NCI-H1048 (cell line): ENCODE measurements around the gene OR2D2.
"Not testable (repeated sequence)": the region's sequence is repeated elsewhere in the genome, so short reads cannot be mapped to it uniquely, and the experiment has no call there.

ENCODE experiments used
- DNase-seq: peaks from one replicate; lab custom pipeline; 2025; lab: John Stamatoyannopoulos, UW

The OR2D2 gene

GRCh38 chr11:6892400-6892799 lies at the start of gene OR2D2:
Gene OR2D2 (minus strand): TSS chr11:6892500. CDS start chr11:6892500, 0 bp downstream.
- DNase-seq, result no peak

GRCh38 chr11:6941970-6942369 lies 49.7 kb upstream of the OR2D2 start:
- DNase-seq, result no peak

- no peak for DNase-seq
These were observed 39.8 kb upstream of the OR2D2 start for GRCh38 chr11:6932145-6932544.

- DNase-seq, result no peak
These were observed 38.9 kb upstream of the OR2D2 start for GRCh38 chr11:6931146-6931713.

GRCh38 chr11:6928916-6929315 lies 36.6 kb upstream of the OR2D2 start:
- DNase-seq, result no peak

GRCh38 chr11:6927030-6927617 lies 34.8 kb upstream of the OR2D2 start:
- DNase-seq, result no peak

- DNase-seq, result no peak
These were observed 34.1 kb upstream of the OR2D2 start, which contains the start of gene ZNF215 for GRCh38 chr11:6926208-6927029. Gene ZNF215 (plus strand): TSS chr11:6926426. CDS start chr11:6932273, 5,847 bp downstream.

- DNase-seq, result no peak
These were observed 33.4 kb upstream of the OR2D2 start for GRCh38 chr11:6925636-6926207.

GRCh38 chr11:6925007-6925577 lies 32.8 kb upstream of the OR2D2 start:
- no peak for DNase-seq

GRCh38 chr11:6920702-6921101 lies 28.4 kb upstream of the OR2D2 start, which contains the start of gene OR2D3:
Gene OR2D3 (plus strand): TSS chr11:6921002. CDS start chr11:6921002, 0 bp downstream.
- DNase-seq, result no peak

GRCh38 chr11:6919698-6920097 lies 27.4 kb upstream of the OR2D2 start:
- no peak for DNase-seq

- no peak for DNase-seq
These were observed 19.6 kb upstream of the OR2D2 start for GRCh38 chr11:6911948-6912347.

- DNase-seq, result no peak
These were observed 19.1 kb upstream of the OR2D2 start for GRCh38 chr11:6911378-6911777.

GRCh38 chr11:6904804-6905203 lies 12.5 kb upstream of the OR2D2 start:
- not testable (repeated sequence) for DNase-seq

- DNase-seq, result no peak
These were observed 8.2 kb upstream of the OR2D2 start for GRCh38 chr11:6900327-6900999.

GRCh38 chr11:6898911-6899310 lies 6.6 kb upstream of the OR2D2 start:
- no peak for DNase-seq

- DNase-seq, result no peak
These were observed 2.7 kb upstream of the OR2D2 start for GRCh38 chr11:6895010-6895409.

GRCh38 chr11:6894097-6894496 lies 1.8 kb upstream of the OR2D2 start:
- DNase-seq, result no peak

GRCh38 chr11:6889835-6890234 lies 2.5 kb downstream of the OR2D2 start:
- no peak for DNase-seq

- DNase-seq, result no peak
These were observed 3.5 kb downstream of the OR2D2 start for GRCh38 chr11:6888830-6889229.

GRCh38 chr11:6887711-6888110 lies 4.6 kb downstream of the OR2D2 start:
- not testable (repeated sequence) for DNase-seq

GRCh38 chr11:6882751-6883150 lies 9.5 kb downstream of the OR2D2 start:
- DNase-seq, result no peak
